ENCODE data around the gene ITGB1.

Gene ITGB1

DNA sequence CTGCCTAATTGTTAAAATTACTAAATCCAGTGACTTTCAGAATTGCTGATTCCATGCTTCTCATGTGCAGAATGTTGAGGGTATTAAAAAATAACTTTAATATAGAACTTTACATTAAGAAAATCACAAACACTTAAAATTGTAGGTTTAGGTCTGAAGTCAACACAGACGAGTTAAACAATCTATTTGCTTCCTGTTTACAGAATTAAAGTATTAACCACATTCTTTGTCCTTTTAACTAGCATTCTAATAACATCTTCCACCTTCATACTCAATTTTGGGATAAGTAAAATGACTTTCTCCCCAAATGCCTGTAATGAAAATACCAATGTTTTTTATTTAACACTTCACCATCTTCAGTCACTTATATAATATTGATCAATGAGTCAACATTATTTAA lies 2.2 kb downstream of the ITGB1 start:
- no peak for DNase-seq (ENCODE audit: low read depth in 1 of 2, low spot score in 1 of 2)

DNA sequence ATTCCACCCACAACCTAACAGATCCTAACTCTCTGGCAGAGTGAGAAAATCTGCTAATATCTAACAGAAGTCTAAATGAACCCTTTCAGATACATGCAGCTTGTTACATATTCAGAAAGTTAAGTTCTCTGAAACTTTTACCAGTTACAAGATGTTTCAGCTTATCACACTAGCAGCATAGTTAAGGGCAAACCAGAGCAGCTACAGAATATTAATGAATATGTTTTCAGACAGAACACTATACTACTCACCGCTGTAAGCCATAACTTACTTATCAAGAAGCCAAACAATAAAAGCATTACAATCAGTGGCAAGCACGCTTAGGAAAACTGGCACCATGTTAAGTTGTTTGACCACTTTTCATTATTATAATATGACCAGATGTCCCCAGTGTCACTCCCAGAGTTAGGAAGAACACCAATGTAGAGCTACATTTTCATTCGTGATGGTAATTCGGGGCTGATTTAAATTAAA lies 2.7 kb downstream of the ITGB1 start:
- no peak for DNase-seq (ENCODE audit: low read depth in 1 of 2, low spot score in 1 of 2)

DNA sequence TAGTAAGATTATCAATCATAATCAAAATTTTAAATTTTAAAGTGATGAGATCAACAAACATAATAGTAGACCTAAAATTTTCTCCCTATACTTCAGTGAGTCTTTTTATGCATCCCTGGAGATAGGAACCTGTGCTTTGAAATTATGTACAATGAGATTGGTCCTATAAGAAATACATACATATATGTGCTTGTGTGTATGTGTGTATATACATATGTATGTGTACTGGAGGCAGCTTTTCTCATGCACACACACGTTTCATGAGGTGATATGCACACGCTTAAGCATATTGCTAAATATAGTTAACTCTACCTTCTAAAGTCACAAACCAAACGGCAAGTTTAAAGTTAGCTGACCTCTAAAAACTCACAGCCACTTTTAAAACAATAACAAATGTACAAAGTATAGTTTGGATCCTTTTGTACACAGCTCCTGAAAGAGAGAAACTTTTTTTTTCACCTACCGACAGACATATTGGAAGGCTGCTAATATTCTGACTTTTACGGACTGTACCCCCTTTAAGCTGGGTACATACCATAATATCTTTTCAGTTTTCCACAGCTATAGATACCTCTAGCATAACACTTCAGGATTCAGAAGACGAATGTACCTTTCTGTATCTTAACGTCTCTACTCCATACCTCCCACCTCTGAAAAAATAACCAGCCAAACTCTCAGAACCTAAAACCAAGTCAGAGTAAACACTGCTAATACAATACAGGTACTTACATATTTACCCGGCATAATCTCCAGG lies 3.3 kb downstream of the ITGB1 start:
- no peak for DNase-seq (ENCODE audit: low read depth in 1 of 2, low spot score in 1 of 2)

DNA sequence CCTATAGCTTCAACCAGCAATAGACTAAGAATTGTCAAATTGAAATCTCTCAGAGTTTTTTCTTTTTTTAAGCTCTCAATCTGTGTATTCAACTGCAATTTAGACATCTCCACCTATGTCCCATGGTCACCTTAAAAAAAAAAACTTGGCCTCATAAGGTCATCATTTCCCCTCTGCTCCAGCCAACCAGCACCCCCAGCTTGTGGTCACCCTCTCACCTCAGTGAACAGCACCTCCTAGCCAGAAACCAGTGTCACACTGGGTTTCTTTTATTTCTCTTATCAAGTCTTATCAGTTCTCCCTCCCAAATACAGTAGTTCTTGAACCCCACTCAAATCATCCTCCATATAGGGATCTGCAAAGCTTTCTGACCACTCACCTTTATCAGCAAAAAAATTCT lies 4.0 kb downstream of the ITGB1 start:
- DNase-seq (ENCODE audit: low read depth in 1 of 2, low spot score in 1 of 2): no peak

DNA sequence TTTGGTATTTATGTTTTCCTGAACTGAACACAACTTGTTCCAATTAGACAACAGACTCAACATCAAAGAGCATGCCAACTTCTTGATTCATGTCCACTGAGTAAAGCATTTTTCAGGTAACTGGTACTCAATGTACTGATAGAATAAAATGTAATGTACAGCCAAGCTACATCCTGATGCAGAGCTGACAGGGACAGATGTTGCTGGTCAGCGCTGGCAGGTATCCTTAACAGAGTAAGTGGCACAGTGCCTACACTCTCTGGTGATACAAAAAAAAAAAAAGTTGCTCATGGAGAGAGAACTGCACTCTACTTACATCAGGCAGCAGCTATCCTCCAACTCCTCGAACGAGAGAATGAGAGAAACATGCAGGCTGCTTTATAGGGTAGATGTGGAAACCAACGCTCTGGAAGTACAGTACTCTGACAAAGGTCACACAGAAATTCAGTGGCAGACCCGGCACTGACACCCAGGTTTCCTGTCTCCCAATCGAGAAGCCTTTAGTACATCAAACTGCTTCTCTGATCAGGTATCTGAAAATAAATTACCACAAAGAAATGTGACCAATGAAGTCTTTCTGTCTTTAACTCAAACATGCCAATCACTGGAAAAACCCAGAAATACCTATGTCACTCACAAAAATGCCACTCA lies 4.6 kb downstream of the ITGB1 start:
- no peak for DNase-seq (ENCODE audit: low read depth in 1 of 2, low spot score in 1 of 2)

DNA sequence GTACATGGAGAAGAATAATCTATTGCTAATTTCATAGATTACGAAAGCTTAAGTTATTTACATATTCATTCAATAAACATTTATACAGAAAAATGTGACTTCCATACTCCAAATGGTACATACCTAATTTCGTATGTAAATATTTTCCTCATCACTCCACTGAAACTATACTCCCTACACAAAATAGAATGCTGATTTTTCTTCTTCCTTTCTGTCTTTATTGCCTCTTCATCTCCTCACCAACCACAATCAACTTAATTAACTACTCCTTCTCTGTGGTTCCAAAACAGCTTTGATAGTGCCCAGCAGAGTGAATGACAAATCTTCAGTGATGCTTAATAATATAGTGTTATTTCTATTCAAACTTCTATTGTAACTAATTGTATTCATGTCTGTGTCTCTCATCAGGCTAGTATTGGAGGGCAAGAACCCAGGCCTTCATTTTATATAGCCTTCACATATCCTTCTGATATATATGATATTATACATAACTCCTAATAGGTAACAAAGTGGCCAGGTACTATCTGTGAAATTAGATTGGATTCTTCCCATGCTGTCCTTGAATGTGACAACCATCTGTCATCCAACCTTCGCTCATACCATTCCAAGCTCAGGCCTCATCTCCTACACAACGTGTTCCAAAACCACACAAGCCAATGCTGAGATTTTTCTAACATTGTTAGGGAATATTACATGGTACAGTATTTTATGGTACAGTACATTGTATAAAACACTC lies 5.3 kb downstream of the ITGB1 start:
- DNase-seq (ENCODE audit: low read depth in 1 of 2, low spot score in 1 of 2): no peak

DNA sequence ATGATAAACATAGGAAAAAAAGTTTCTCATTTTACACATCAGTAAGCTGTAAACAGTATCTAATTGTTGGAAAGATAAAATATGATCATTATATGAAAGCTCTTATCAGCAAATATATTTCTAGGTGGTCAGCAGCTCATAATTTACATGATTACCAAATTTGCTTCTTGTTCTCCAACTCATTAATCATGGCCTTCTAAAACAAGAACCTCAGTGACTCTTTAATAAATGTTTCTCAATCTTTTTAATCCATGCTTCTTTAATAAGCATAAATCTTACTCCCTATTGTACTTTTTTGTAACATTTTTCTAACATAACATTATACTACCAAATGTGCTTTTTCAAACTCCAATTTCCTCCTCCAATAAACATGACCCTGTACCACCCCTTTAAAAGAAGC lies 5.9 kb downstream of the ITGB1 start:
- DNase-seq (ENCODE audit: low read depth in 1 of 2, low spot score in 1 of 2): no peak

DNA sequence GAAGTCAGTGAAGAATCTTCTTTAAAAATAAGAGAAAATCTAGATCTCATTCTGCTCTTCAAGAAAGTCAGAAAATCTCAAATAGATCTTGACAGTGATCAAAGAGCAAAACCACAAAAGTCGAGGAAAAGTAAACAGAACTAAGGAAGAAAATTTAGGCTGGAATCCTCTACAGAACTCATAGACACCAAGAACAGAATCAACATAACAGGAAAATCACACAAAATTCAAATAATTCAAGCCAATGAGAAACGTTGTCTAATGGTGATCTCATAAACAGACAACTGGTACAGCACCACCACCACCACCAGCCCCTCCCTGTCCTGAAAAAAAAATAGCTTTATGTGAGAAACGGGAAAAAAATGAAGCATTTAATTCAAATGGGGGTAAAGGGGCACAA lies 6.9 kb downstream of the ITGB1 start:
- no peak for DNase-seq (ENCODE audit: low read depth in 1 of 2, low spot score in 1 of 2)

DNA sequence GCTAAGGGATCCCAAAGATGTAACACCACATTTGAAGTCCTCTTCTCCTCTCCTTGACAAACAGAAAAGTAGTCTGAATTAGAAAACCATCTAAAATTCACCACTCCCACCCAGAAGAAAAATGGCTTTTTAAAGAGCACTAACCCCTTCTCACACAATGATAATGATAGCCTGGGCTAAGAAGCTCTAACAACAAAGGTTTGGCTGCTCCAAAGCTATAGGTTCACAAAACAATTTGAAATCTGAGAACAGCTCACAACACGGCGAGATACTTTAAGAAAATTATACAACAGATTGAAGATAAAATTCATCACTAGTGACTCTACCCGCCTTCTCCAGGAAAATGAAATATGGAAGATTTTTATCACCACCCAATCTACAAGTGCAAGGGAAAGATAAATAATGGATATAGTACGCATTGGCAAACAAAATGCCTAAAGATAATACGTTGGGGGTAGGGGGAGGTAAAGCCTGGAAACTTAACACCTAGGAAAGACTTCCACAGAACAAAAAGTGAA lies 7.4 kb downstream of the ITGB1 start:
- DNase-seq (ENCODE audit: low read depth in 1 of 2, low spot score in 1 of 2): no peak

DNA sequence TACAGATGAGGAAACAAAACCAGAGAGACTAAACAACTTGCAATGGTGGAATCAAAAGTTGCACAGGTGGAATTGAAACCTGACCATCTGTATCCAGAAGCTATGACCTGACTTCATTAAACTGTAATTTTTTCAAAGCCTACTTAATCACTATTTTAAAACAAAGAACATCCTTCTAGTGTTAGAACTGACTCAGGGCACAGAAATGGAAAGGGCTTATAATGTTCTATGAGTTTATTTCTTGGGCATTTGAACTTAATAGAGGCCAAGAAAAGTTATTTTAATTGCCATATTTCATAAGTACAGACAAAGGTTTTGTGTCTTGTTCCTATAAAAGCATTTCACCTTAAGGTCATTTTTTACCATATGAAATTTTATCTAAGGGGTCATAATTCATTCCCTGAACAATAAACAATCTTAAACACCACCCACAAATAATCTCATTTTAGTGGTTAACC lies 8.8 kb downstream of the ITGB1 start:
- DNase-seq (ENCODE audit: low read depth in 1 of 2, low spot score in 1 of 2): no peak

DNA sequence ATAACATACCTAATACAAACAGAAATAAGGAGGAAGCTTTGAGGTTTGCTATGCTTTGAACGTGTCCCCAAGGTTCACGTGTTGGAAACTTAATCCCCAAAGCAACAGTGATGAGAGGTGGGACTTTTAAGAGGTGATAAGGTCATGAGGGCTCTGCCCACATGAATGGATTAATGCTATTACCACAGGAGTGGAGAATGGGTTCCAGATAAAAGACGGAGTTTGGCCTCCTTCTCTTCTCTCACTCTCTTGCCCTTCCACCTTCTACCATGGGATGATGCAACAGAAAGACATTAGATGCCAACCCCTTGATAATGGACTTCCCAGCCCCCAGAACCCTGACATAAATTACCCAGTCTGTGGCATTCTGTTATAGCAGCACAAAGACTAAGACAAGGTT lies 9.6 kb downstream of the ITGB1 start:
- DNase-seq (ENCODE audit: low read depth in 1 of 2, low spot score in 1 of 2): no peak

DNA sequence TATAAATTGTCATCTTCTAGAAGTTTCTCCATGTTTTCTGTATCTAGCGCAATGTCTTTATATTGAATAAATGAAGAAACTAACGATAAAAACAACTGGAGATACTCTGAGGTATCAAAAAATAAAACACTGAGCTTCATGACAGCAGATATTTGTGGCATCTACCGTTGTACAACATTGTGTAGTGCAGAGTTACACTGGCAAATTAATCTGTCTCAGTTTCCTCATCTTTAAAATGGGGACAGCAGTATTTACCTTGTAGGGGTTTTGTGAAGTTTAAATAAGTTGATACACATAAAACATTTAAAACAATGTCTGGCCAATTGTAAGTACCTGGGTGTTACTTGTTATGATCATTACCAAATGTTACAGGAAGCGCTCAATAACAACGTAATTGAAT lies 10.4 kb downstream of the ITGB1 start:
- DNase-seq (ENCODE audit: low read depth in 1 of 2, low spot score in 1 of 2): no peak

DNA sequence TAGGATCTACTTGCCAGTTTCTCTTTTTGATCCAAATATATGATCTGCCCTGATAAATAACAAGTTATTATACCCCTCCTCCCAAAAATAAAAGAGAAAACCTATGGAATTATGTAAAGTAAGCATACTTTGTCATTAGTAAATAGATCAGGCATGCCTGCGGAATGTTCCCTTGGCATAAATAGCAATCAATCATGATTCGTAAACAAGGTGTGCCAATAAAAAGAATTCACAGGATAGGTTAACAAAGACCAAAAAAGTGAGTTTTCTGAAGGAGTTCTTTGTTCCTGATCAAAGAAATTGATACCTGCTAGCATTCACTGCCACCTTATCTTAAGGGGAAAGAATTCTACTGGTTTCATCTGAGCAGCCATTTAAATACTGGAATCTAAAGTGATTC lies 11.9 kb downstream of the ITGB1 start:
- no peak for DNase-seq (ENCODE audit: low read depth in 1 of 2, low spot score in 1 of 2)

DNA sequence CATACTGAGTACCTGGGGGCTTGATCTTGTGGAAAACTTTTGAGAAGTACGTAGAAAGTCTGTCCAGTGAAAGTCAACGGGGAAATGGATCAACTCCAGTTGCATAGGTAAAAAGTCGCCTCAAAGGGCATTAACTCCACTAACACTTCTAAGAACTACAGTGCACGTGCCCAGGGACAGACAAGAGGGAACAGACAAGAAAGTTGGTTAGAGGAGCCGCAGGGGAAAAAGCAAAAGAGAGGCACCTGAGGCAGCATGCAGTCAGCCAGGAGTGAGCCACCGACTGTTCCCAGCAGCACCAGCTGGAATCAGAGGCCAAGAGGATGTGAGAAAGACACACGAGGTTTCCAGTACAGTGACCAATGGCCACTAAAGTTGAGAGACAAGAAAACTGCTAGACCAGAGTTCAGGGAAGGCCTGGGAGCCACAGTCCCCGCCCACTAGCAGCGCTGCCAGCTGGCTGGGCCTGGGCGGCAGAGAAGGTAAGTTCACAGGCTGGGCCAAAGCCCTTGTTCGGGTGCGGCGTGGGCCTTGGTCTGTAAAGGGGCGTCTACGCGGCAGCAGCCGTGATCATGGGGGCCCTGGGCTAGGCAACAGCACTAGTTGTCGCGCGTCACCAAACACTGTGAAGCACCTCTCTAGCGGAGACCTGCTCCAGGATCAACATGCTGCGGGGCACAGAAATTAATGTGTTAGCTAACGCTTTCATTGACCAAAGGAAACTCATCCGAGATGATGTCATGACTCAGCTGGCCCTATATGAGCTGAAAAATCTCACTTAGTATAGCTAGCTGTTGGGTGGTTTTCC lies 14.0 kb downstream of the ITGB1 start:
- no peak for DNase-seq (ENCODE audit: low read depth in 1 of 2, low spot score in 1 of 2)

DNA sequence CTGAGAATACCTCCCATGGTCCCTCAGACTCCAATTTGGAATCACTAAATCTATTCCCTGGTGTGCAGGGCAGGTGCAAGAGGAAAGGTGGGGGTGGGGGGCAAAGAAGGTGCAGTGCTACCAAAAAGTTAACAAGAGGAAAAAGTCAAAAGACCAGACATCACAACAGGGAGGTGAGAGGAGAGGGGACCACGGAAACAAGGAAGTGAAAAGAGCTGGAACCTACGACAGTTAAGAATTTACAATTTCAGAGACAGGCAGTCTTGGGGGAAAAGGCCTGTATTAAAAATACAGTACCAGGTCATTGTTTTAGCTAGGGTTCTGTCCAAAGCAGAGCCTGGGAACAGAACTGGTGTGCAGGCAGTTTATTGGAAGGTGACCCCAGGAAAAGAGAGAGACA lies 14.6 kb downstream of the ITGB1 start:
- DNase-seq (ENCODE audit: low read depth in 1 of 2, low spot score in 1 of 2): no peak

DNA sequence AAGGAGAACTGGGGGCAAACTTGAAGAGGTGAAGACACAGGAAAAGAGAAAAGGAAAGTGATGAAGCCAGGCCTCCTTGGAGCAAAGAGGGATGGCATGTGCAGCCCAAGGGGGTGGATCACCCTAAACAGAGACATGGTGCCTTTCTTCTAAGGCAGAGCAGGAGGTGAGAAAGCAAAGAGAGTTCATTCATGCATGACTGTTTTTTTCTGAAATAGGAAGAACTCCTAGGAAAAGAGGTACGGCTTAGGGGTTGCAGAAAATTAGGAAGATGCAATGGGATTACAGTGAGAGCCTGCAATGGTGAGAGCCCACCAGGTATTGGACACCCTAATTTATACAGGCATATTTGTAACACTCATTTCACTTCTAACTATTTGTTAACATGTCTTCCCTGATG lies 15.9 kb downstream of the ITGB1 start:
- no peak for DNase-seq (ENCODE audit: low read depth in 1 of 2, low spot score in 1 of 2)

DNA sequence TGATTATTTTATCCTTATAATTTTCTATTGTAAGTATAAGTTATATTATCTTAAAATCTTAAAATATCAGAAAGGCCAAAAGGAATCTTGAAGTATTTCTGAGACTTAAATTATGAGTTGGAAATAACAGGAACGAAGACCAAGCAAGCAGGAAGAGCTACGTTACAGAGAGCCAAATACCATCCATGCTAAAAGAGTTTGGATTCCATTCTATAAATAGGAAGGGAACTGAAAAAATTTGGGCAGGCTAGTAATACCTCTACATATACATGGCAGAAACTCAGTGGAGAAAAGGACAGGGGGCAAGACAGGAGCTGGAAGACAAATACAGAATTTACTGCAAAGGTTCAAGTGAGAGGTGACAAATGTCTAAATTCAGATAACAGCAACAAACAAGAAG lies 16.7 kb downstream of the ITGB1 start:
- no peak for DNase-seq (ENCODE audit: low read depth in 1 of 2, low spot score in 1 of 2)

DNA sequence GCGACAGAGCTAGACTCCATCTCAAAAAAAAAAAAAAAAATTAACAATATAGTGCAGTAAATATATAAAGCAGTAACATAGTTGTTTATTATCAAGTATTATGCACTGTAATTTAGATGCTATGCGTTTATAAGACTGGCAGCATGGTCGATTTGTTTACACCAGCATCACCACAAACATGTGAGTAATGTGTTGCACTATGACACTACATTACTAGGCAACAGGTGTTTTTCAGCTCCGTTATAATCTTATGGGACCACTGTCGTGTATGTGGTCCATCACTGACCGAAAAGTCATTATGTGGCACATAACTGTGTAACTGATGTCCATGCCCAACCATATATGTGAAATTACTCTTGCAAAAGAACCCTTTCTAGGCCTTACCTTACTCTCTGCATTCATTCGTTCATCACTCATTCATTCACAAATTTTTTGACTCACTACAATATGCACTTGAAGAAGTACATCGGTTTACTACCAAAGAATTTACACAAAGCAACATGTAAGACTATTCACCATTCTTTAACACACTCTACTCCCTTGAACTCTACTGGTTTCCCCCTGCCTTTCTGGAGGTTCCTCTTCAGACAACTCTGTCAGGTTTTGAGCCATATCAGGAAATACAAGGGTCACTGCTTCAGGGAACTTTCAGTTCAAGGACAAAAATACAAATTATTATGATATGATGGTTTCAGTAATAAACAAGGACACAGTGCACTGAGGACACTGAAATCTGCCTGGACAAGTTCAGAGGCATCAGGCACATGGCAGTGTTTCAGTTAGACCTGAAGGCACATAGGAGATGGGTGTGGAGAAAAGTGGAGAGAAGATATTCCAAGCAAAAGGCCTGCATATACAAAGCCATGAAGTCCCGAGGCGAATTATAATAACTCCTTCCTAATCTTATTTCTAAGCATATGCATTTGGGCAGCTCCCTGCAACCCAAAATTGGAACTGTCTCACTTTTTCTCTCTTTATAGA lies 17.4 kb downstream of the ITGB1 start:
- DNase-seq (ENCODE audit: low read depth in 1 of 2, low spot score in 1 of 2): no peak

DNA sequence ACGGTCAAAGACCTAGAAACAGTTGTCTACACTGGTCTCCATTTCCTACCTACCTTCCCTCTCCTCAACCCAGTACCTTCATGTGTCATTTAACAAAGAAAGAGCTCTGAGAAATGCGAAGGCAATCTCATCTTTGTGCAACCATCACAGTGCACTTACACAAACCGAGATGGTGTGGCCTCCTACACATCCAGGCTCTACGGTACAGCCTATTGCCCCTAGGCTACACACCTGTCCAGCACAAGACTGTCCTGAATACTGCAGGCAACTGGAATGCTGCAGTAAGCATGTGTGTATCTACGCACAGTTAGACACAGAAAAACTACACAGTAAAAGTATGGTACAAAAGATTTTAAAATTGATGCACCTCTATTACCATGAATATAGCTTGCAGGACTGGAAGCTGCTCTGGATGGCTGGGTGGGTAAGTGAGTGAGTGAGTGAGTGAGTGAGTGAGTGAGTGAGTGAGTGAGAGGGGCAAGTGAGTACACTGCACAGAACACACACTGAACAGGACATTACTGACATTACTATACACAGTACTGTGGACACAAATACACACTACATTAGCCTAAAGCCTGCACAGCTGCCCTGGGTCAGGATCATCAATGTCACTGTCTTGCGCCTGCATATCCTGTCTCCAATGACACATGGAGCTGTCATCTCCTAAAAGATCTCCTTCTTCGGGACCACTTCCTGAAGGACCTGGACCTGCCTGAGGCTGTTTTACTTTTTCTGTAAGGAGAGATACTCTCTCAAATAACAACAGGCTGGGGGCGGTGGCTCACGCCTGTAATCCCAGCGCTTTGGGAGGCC lies 18.5 kb downstream of the ITGB1 start:
- no peak for DNase-seq (ENCODE audit: low read depth in 1 of 2, low spot score in 1 of 2)

Data from activated T-helper 1 cell treated with anti-CD3 and anti-CD28 coated beads, Interleukin-2, amount 50 U/mL, for 16 hours (primary cell).